Measurements from ENCODE around the gene MAMDC4. TPM values are rescaled to one million over a fixed set of nuclear protein-coding genes. Genes with fewer than 3 reads are reported as not detected.

The MAMDC4 gene
- total and polyA plus RNA-seq, 2 of the 13 experiments (the other 11 are each of a cell fraction or from before 2014, with no cell fraction given), result 6.0 to 6.8 TPM

DNA sequence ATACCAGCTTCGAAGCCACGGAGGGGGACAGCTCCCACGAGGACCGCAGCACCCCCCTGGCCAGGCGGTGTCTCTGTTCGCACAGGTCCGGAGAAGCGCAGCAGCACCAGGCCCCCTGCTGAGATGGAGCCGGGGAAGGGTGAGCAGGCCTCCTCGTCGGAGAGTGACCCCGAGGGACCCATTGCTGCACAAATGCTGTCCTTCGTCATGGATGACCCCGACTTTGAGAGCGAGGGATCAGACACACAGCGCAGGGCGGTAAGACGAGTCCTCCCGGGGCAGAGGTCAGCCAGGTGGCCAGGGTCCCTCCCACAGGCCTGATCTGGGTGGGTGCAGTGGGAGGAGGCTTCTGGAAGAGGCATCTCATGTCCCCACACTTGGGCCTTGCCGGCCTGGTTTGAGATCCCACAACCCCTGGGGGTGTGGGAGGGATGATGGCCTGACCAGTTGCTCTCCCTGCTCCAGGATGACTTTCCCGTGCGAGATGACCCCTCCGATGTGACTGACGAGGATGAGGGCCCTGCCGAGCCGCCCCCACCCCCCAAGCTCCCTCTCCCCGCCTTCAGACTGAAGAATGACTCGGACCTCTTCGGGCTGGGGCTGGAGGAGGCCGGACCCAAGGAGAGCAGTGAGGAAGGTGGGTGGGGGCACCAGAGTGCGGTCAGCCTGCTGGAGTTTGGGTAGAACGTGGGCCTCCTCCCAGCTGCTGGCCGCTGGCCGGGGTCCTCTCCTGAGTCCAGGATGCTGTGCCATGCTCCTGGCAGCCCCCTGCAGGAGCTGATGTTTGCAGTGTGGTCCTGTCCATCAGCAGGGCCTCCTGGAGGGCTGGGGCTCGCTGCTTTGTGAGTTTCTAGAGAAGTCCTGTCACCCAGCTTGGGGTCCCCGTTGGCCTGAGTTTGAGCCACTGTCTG, 12.7 kb upstream of the MAMDC4 start:
- intact Hi-C loops (cut with micrococcal nuclease; ENCODE audit: unreplicated experiment), result no loop called here
- CTCF ChIA-PET (ENCODE audit: low intra/inter-chr PET ratio, low total read pairs), result no interaction called here

More for the DNA sequence above, 12.7 kb upstream of the MAMDC4 start:
- Histone ChIP-seq H3K27ac (ENCODE audit: extremely low read length, insufficient read depth, low read length) (peak overlapping the region; percentile 62), H3K9me3 (ENCODE audit: low read length) (no peaks in the 10 kb centered on the region), H4K20me1 (ENCODE audit: insufficient read depth, low read length) (no peaks in the 10 kb centered on the region), H3K36me3 (replicated peaks in 1 of 2; ENCODE audit: control insufficient read depth in 1 of 2, insufficient read depth in 2 of 2, low read length in 2 of 2) (peaks cover 10 to 11% of the 10 kb centered on the region in 2 experiments; a peak in 3 of 5 replicates), H3K4me1 (ENCODE audit: insufficient read depth, low read length) (peaks cover 41% of the 10 kb centered on the region), H2AFZ (ENCODE audit: low read length) (no peak overlapping the region), H3K9ac (ENCODE audit: insufficient read depth, low read depth, low read length) (no peak overlapping the region), H3K4me2 (ENCODE audit: low read depth, low read length) (no peak overlapping the region), H3K27me3 (ENCODE audit: control insufficient read depth in 1 of 2, insufficient read depth in 2 of 2, low read length in 2 of 2) (no peaks in the 10 kb centered on the region), H3K4me3 (replicated peaks in 1 of 3; ENCODE audit: insufficient read depth in 1 of 3, low read depth in 2 of 3, low read length in 3 of 3) (no peak overlapping the region), H3K79me2 (ENCODE audit: insufficient read depth, low read length) (no peaks in the 10 kb centered on the region)
- DNase-seq (ENCODE audit: low spot score) (no peak), FAIRE-seq (no peak), ATAC-seq (no peak)
- POLR2A ChIA-PET, result interaction anchor here (1.5 kb wide), 1 partner anchor 47 kb away, joined by 3 read pairs; the partner anchor contains the start of gene TRAF2
- in situ Hi-C loops (cut with HindIII; ENCODE audit: extremely low pct_ligation_motif_present, low pct_unique_long_range_greater_than_20kb), result loop anchor here (10.0 kb wide), 1 partner anchor 195 kb away; the partner anchor contains the start of gene FUT7
- no TSS peak for BruUV-seq (replicated peaks)
- no peak for TF ChIP-seq ZNF850 (CRISPR knock-in tag; conservative IDR thresholded peaks at IDR 0.05)
- 0 out of 2 replicates have a peak, but pooled peaks have one; percentile 4 for TF ChIP-seq POLR2AphosphoS5 (IDR thresholded peaks at IDR 0.05; ENCODE audit: low read depth, low read length)
- TF ChIP-seq, protein P1, sequence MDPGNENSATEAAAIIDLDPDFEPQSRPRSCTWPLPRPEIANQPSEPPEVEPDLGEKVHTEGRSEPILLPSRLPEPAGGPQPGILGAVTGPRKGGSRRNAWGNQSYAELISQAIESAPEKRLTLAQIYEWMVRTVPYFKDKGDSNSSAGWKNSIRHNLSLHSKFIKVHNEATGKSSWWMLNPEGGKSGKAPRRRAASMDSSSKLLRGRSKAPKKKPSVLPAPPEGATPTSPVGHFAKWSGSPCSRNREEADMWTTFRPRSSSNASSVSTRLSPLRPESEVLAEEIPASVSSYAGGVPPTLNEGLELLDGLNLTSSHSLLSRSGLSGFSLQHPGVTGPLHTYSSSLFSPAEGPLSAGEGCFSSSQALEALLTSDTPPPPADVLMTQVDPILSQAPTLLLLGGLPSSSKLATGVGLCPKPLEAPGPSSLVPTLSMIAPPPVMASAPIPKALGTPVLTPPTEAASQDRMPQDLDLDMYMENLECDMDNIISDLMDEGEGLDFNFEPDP (CRISPR knock-in tag; conservative IDR thresholded peaks at IDR 0.05), result 0 out of 2 replicates have a peak, but pooled peaks have one; percentile 53
- no peak for TF ChIP-seq TBX2 (CRISPR knock-in tag; IDR thresholded peaks at IDR 0.05; ENCODE audit: borderline replicate concordance)
- peak; percentile 77 for TF ChIP-seq RBM22 (optimal IDR thresholded peaks at IDR 0.05; ENCODE audit: low read length)
- TF ChIP-seq ZNF883 (CRISPR knock-in tag; IDR thresholded peaks at IDR 0.05; ENCODE audit: not compliant biosample characterization), result peak; percentile 42
- TF ChIP-seq NFKB2 (CRISPR knock-in tag; IDR thresholded peaks at IDR 0.05; ENCODE audit: borderline replicate concordance), result 0 out of 2 replicates have a peak, but pooled peaks have one; percentile 4
- 0 out of 2 replicates have a peak, but pooled peaks have one; percentile 38 for TF ChIP-seq ZNF768 (CRISPR knock-in tag; IDR thresholded peaks at IDR 0.05)
- peak; percentile 19; the same call in 1 of the 2 replicates for TF ChIP-seq AKAP8 (CRISPR knock-in tag; IDR thresholded peaks at IDR 0.05)
- TF ChIP-seq AGO2 (optimal IDR thresholded peaks at IDR 0.05; ENCODE audit: low read depth, low read length), result peak; percentile 13
- TF ChIP-seq AGO1 (IDR thresholded peaks at IDR 0.05; ENCODE audit: low read depth, low read length, poor library complexity, severe bottlenecking), result peak; percentile 95
- no peak for TF ChIP-seq ZNF552 (CRISPR knock-in tag; IDR thresholded peaks at IDR 0.05; ENCODE audit: borderline replicate concordance)
- no peak for TF ChIP-seq TAF1 (CRISPR knock-in tag; IDR thresholded peaks at IDR 0.05)
- TF ChIP-seq ZBTB39 (CRISPR knock-in tag; IDR thresholded peaks at IDR 0.05), result 0 out of 2 replicates have a peak, but pooled peaks have one; percentile 40
- 97% methylated on average over 26 of the region's 36 CpGs for WGBS (ENCODE audit: low lambda C conversion rate)
